ENCODE results near the gene PROX2. TPM values are rescaled to one million over a fixed set of nuclear protein-coding genes. Genes with fewer than 3 reads are reported as not detected.

Gene PROX2
- total RNA-seq, 4 donors from 2014 or later = 0.10 to 0.42 TPM; not detected in 2

GRCh38 chr14:74846968-74847665, 28.8 kb downstream of the PROX2 start:
- WGBS, 2 donors = 86 to 90% methylated on average over 1 of the region's 1 CpG
- intact Hi-C loops (cut with DNase I; ENCODE audit: low total_unique reads) = no loop called here
- no peak for DNase-seq (ENCODE audit: low spot score in 2 of 2)
- no peak overlapping the region for H3K4me3 ChIP-seq (ENCODE audit: low read depth, poor library complexity, severe bottlenecking)
- no peak for TF ChIP-seq POLR2A (IDR thresholded peaks at IDR 0.05)
- TF ChIP-seq CTCF (IDR thresholded peaks at IDR 0.05) = no peak

GRCh38 chr14:74846168-74846567, 29.8 kb downstream of the PROX2 start:
- TF ChIP-seq POLR2A (IDR thresholded peaks at IDR 0.05) = no peak
- TF ChIP-seq CTCF (IDR thresholded peaks at IDR 0.05) = no peak
- intact Hi-C loops (cut with DNase I; ENCODE audit: low total_unique reads) = no loop called here
- no peak overlapping the region for H3K4me3 ChIP-seq (ENCODE audit: low read depth, poor library complexity, severe bottlenecking)
- DNase-seq (ENCODE audit: low spot score in 2 of 2) = no peak
- 15 to 33% methylated on average over 3 of the region's 3 CpGs for WGBS, 2 donors

- intact Hi-C loops (cut with DNase I; ENCODE audit: low total_unique reads) = no loop called here
- no peak overlapping the region for H3K4me3 ChIP-seq (ENCODE audit: low read depth, poor library complexity, severe bottlenecking)
- no peak for DNase-seq (ENCODE audit: low spot score in 2 of 2)
- TF ChIP-seq CTCF (IDR thresholded peaks at IDR 0.05) (no peak), POLR2A (IDR thresholded peaks at IDR 0.05) (no peak)
These were observed 32.3 kb downstream of the PROX2 start for GRCh38 chr14:74843653-74844052.

- 84 to 90% methylated on average over 4 of the region's 4 CpGs for WGBS, 2 donors
- no peak for TF ChIP-seq CTCF (IDR thresholded peaks at IDR 0.05)
- no peak for TF ChIP-seq POLR2A (IDR thresholded peaks at IDR 0.05)
- H3K4me3 ChIP-seq (ENCODE audit: low read depth, poor library complexity, severe bottlenecking) = no peak overlapping the region
- no peak for DNase-seq (ENCODE audit: low spot score in 2 of 2)
- intact Hi-C loops (cut with DNase I; ENCODE audit: low total_unique reads) = no loop called here
These were observed 34.4 kb downstream of the PROX2 start for GRCh38 chr14:74841230-74842207.

- intact Hi-C loops (cut with DNase I; ENCODE audit: low total_unique reads) = no loop called here
These were observed 35.3 kb downstream of the PROX2 start for GRCh38 chr14:74840603-74841030.

More at GRCh38 chr14:74840603-74841030, 35.3 kb downstream of the PROX2 start:
- DNase-seq (ENCODE audit: low spot score in 2 of 2) = no peak
- WGBS, 2 donors = 77 to 96% methylated on average over 5 of the region's 5 CpGs
- H3K4me3 ChIP-seq (ENCODE audit: low read depth, poor library complexity, severe bottlenecking) = no peak overlapping the region
- TF ChIP-seq CTCF (IDR thresholded peaks at IDR 0.05) (no peak), POLR2A (IDR thresholded peaks at IDR 0.05) (no peak)

All from lower leg skin (tissue), 4 donors.